Fibroblast of pulmonary artery (primary cell): ENCODE results near the gene PSMD12.
"Not testable (repeated sequence)": the region's sequence is repeated elsewhere in the genome, so short reads cannot be mapped to it uniquely, and the experiment has no call there.

Source experiments
- DNase-seq: peaks from one replicate; pipeline ENCODE4 v3.0.0-alpha.2; 2010; ENCODE audit warnings: low read depth
- H3K4me3 ChIP-seq: replicated peaks from 2 replicates; pipeline ENCODE4 v1.5.1; 2011; ENCODE audit warnings: low read depth, mild to moderate bottlenecking, control low read depth, low read length, moderate library complexity
- CTCF ChIP-seq: IDR thresholded peaks from 2 replicates; pipeline ENCODE4 v1.5.1; 2011; ENCODE audit warnings: mild to moderate bottlenecking, control low read depth, low read length, inconsistent platforms; ENCODE audit errors: missing control alignments

PSMD12 gene

GRCh38 chr17:67359960-67360791, 6.2 kb downstream of the PSMD12 start:
- peak; percentile 42 for DNase-seq
- TF ChIP-seq CTCF: peak; percentile 39
- H3K4me3 ChIP-seq: no peak overlapping the region

- H3K4me3 ChIP-seq: no peak overlapping the region
- no peak for DNase-seq
- no peak for TF ChIP-seq CTCF
Measured at GRCh38 chr17:67358612-67359011, 7.8 kb downstream of the PSMD12 start.

DNA sequence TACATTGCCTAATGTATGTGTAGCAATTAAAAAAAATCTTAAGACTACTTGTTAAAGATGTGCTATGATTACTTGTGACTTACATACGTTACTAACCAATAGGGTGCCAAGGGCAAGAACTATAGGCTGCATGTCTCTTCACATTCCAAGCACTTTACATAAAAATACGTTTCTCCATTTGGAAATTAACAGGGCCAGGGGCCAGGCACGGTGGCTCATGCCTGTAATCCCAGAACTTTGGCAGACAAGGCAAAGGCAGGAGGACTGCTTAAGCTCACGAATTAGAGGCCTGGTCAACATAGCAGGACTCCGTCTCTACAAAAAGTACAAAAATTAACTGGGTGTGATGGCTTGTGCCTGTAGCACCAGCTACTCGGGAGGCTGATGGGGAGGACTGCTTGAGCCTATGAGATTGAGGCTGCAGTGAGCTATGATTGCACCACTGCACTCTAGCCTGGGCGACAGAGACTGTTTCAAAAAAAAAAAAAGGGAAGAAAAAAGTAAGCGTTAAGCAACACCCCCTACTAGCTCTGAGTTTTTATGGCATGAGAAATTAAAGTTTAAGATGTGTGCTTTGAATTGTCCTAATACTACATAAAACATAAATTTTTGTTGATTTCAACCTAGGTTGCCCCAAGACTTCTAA, 12.3 kb downstream of the PSMD12 start:
- TF ChIP-seq CTCF: no peak
- H3K4me3 ChIP-seq: no peak overlapping the region
- DNase-seq: no peak

DNA sequence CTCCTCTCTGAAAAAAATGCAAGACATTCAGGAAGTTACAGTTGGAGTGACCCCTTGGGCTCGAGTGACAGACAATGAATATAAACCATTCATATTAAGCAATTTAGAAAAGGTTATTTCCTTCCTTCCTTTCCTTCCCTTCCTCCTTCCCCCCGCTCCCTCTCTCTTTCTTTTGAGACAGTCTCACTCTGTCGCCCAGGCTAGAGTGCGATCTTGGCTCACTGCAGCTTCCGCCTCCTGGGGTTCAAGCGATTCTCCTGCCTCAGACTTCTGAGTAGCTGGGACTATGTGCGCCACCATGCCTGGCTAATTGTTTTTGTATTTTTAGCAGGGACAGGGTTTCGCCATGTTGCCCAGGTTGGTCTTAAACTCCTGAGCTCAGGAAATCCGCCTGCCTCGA, 13.2 kb downstream of the PSMD12 start:
- H3K4me3 ChIP-seq: no peak overlapping the region
- no peak for DNase-seq
- no peak for TF ChIP-seq CTCF

- no peak for TF ChIP-seq CTCF
- no peak for DNase-seq
- no peak overlapping the region for H3K4me3 ChIP-seq
Measured at GRCh38 chr17:67349420-67349819, 17.0 kb downstream of the PSMD12 start.

DNA sequence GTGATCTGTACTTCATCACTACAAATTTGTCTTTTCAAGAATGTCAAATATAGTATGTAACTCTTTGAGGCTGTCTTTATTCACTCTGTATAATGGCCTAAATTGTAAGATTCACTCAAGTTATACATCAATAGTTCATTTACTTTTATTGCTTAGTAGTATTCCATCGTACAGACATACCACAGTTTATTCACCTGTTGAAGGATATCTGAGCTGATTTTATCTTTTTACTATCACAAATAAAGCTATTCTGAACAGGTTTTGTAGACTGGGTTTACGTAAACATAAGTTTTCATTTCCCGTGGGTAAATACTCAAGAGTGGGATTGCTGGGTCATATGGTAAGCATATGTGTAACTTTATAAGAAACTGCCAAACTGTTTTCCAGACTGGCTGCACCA, 18.6 kb downstream of the PSMD12 start:
- DNase-seq: no peak
- no peak for TF ChIP-seq CTCF
- no peak overlapping the region for H3K4me3 ChIP-seq

- no peak overlapping the region for H3K4me3 ChIP-seq
- no peak for DNase-seq
- TF ChIP-seq CTCF: no peak
Measured at GRCh38 chr17:67343237-67343636, 23.1 kb downstream of the PSMD12 start.

- not testable (repeated sequence) for H3K4me3 ChIP-seq, DNase-seq
Measured at GRCh38 chr17:67338353-67338752, 28.0 kb downstream of the PSMD12 start.
